H9 (cell line): Measurements from ENCODE around the gene SNRPD3. TPM values are rescaled to one million over a fixed set of nuclear protein-coding genes. Genes with fewer than 3 reads are reported as not detected.

Source experiments
- DNase-seq: peaks from one replicate; pipeline ENCODE4 v3.0.0-alpha.2; 2017
- H2AFZ ChIP-seq: one replicate; pipeline ENCODE4 v1.6.1; 2013; ENCODE audit warnings: mild to moderate bottlenecking, low read length, control low read depth, moderate library complexity
- H2AK5ac ChIP-seq: 2 replicates; pipeline ENCODE4 v1.6.1; 2013; ENCODE audit warnings: low read length, control low read depth, mixed read lengths; ENCODE audit not compliant: insufficient read length
- H2BK120ac ChIP-seq: one replicate; pipeline ENCODE4 v1.6.1; 2013; ENCODE audit warnings: low read depth, mild to moderate bottlenecking, low read length, control low read depth, inconsistent platforms; ENCODE audit not compliant: poor library complexity, severe bottlenecking
- H2BK12ac ChIP-seq: 2 replicates; pipeline ENCODE4 v1.6.1; 2013; ENCODE audit warnings: low read length, control low read depth, mixed read lengths, low read depth; ENCODE audit not compliant: insufficient read length
- H2BK15ac ChIP-seq: 2 replicates; pipeline ENCODE4 v1.6.1; 2013; ENCODE audit warnings: low read depth, low read length, control low read depth
- H2BK20ac ChIP-seq: one replicate; pipeline ENCODE4 v1.6.1; 2013; ENCODE audit warnings: low read depth, mild to moderate bottlenecking, low read length, control low read depth, inconsistent platforms; ENCODE audit not compliant: poor library complexity, severe bottlenecking
- H2BK5ac ChIP-seq: 2 replicates; pipeline ENCODE4 v1.6.1; 2013; ENCODE audit warnings: low read length, control low read depth, mixed read lengths; ENCODE audit not compliant: insufficient read length
- H3K14ac ChIP-seq: 2 replicates; pipeline ENCODE4 v1.6.1; 2013; ENCODE audit warnings: low read length, control low read depth; ENCODE audit not compliant: insufficient read depth
- H3K18ac ChIP-seq: 2 replicates; pipeline ENCODE4 v1.6.1; 2013; ENCODE audit warnings: low read depth, mild to moderate bottlenecking, mixed read lengths, low read length, control low read depth; ENCODE audit not compliant: insufficient read length
- H3K23ac ChIP-seq: 2 replicates; pipeline ENCODE4 v1.6.1; 2013; ENCODE audit warnings: low read length, control low read depth, mixed read lengths, low read depth; ENCODE audit not compliant: insufficient read length
- H3K23me2 ChIP-seq: 2 replicates; pipeline ENCODE4 v1.6.1; 2013; ENCODE audit warnings: low read depth, mild to moderate bottlenecking, mixed read lengths, low read length, control low read depth; ENCODE audit not compliant: insufficient read length, poor library complexity, severe bottlenecking
- H3K27ac ChIP-seq: 2 replicates; pipeline ENCODE4 v1.5.1; 2013; ENCODE audit warnings: low read length, control low read depth, mixed read lengths, low read depth; ENCODE audit not compliant: insufficient read length
- H3K27me3 ChIP-seq: 2 replicates; pipeline ENCODE4 v1.6.1; 2013; ENCODE audit warnings: low read length, control low read depth, inconsistent platforms; ENCODE audit not compliant: insufficient read depth
- H3K4ac ChIP-seq: 2 replicates; pipeline ENCODE4 v1.6.1; 2013; ENCODE audit warnings: low read depth, mild to moderate bottlenecking, control low read depth, inconsistent platforms, low read length, moderate library complexity
- H3K4me1 ChIP-seq: 2 replicates; pipeline ENCODE4 v1.6.1; 2013; ENCODE audit warnings: low read length, control low read depth, inconsistent platforms; ENCODE audit not compliant: insufficient read depth
- H3K4me2 ChIP-seq: 2 replicates; pipeline ENCODE4 v1.6.1; 2013; ENCODE audit warnings: low read length, control low read depth, mixed read lengths; ENCODE audit not compliant: insufficient read length, insufficient read depth
- H3K56ac ChIP-seq: 2 replicates; pipeline ENCODE4 v1.6.1; 2013; ENCODE audit warnings: low read depth, mild to moderate bottlenecking, mixed read lengths, low read length, control low read depth; ENCODE audit not compliant: insufficient read length
- H3K79me1 ChIP-seq: 2 replicates; pipeline ENCODE4 v1.6.1; 2013; ENCODE audit warnings: low read depth, mild to moderate bottlenecking, moderate library complexity, low read length, control low read depth, inconsistent platforms; ENCODE audit not compliant: insufficient read depth, poor library complexity, severe bottlenecking
- H3K79me2 ChIP-seq: 2 replicates; pipeline ENCODE4 v1.6.1; 2013; ENCODE audit warnings: low read length, control low read depth, inconsistent platforms; ENCODE audit not compliant: insufficient read depth
- H3K9ac ChIP-seq: 2 replicates; pipeline ENCODE4 v1.6.1; 2013; ENCODE audit warnings: low read length, control low read depth, mixed read lengths; ENCODE audit not compliant: insufficient read length; ENCODE audit errors: extremely low read depth
- H3K9me3 ChIP-seq: one replicate; pipeline ENCODE4 v1.6.1; 2013; ENCODE audit warnings: low read depth, low read length, inconsistent platforms; ENCODE audit not compliant: control insufficient read depth
- H3T11ph ChIP-seq: one replicate; pipeline ENCODE4 v1.6.1; 2013; ENCODE audit warnings: mild to moderate bottlenecking, low read length, control low read depth, inconsistent platforms
- H4K20me1 ChIP-seq: one replicate; pipeline ENCODE4 v1.6.1; 2013; ENCODE audit not compliant: control insufficient read depth, insufficient read length, insufficient read depth
- H4K5ac ChIP-seq: 2 replicates; pipeline ENCODE4 v1.6.1; 2013; ENCODE audit warnings: low read depth, mild to moderate bottlenecking, mixed read lengths, low read length, control low read depth; ENCODE audit not compliant: insufficient read length
- H4K8ac ChIP-seq: replicated peaks from 2 replicates; pipeline ENCODE4 v1.6.1; 2013; ENCODE audit warnings: low read length, control low read depth, mixed read lengths, low read depth; ENCODE audit not compliant: insufficient read length
- H4K91ac ChIP-seq: 2 replicates; pipeline ENCODE4 v1.6.1; 2013; ENCODE audit warnings: low read depth, mild to moderate bottlenecking, moderate library complexity, mixed read lengths, low read length, control low read depth; ENCODE audit not compliant: insufficient read length
- H3K27ac Mint-ChIP-seq, 3 experiments: 2 replicates in 2 of 3; 3 replicates in 1 of 3; pipeline ENCODE4 v1.8.0; 2020 to 2021; ENCODE audit warnings: mixed read lengths in 3 of 3, mild to moderate bottlenecking in 1 of 3, moderate library complexity in 1 of 3
- H3K27me3 Mint-ChIP-seq: 2 replicates; pipeline ENCODE4 v1.8.0; 2021; ENCODE audit warnings: low read depth, mild to moderate bottlenecking, moderate library complexity, mixed read lengths
- H3K36me3 Mint-ChIP-seq, 3 experiments: 2 replicates in 2 of 3; 3 replicates in 1 of 3; pipeline ENCODE4 v1.8.0; 2020 to 2021; ENCODE audit warnings: low read depth in 3 of 3, mixed read lengths in 3 of 3; ENCODE audit not compliant: insufficient read depth in 1 of 3
- H3K4me1 Mint-ChIP-seq, 2 experiments: 2 replicates each; pipeline ENCODE4 v1.8.0; 2020; ENCODE audit warnings: mixed read lengths in 2 of 2
- H3K4me3 Mint-ChIP-seq, 2 experiments: 2 replicates in 1 of 2; 3 replicates in 1 of 2; pipeline ENCODE4 v1.8.0; 2020 to 2021; ENCODE audit warnings: mild to moderate bottlenecking in 2 of 2, mixed read lengths in 2 of 2, moderate library complexity in 1 of 2
- H3K9me3 Mint-ChIP-seq, 2 experiments: 2 replicates in 1 of 2; 3 replicates in 1 of 2; pipeline ENCODE4 v1.8.0; 2020; ENCODE audit warnings: mild to moderate bottlenecking in 2 of 2, mixed read lengths in 2 of 2, moderate library complexity in 1 of 2
- CTCF ChIP-seq: fragments of 200-600 bp; sonication (generic); conservative IDR thresholded peaks from 3 replicates; pipeline ENCODE4 v1.8.0; 2021; ENCODE audit warnings: antibody characterized with exemption, mild to moderate bottlenecking
- WGBS: extraction: QIAGEN DNeasy Blood & Tissue Kit; methylation state at CpG from one replicate; pipeline ENCODE4 v1.1.7; 2013; ENCODE audit warnings: missing lambda C conversion rate, low lambda C conversion rate, mixed read lengths; ENCODE audit not compliant: insufficient read length; ENCODE audit errors: extremely low coverage; 5-methylcytosine and 5-hydroxymethylcytosine counted together
- total RNA-seq: library from RNA; stranded (reverse); gene quantifications from 2 replicates; pipeline ENCODE4 v1.2.1, GENCODE V29; 2021

Gene SNRPD3
- total RNA-seq, 1 experiment from 2014 or later, result 212 TPM

DNA sequence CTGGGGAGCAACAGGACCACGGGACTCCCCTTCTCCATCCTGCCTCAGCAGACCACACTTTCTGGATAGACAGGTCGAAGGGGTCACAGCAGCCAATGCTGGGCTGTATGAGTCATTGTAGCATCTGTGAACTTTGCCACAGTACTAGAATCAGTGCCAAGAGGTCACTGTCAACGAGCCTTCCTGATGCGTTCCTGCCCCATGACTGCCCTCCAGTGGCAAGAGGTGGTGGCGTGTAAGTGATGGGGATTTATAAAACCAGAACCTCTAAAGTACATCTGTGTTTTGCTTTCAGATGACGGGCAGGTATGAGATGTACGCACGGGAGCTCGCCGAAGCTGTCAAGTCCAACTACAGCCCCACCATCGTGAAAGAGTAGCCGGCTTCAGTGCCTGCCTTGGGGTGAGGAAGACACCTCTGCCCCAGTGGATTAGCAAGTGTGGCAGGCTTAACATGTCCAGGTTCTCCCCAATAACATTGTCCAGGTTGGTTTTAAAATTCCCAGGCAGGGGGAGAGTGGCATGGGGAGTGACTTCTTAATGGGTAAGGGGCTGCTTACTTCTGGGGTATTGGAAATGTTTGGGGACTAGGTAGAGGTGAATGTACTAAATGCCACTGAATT, 30.3 kb upstream of the SNRPD3 start:
- Histone ChIP-seq H2AFZ (no peak overlapping the region), H2BK120ac (no peak overlapping the region), H3K27ac (no peak overlapping the region), H3K23me2 (no peaks in the 10 kb centered on the region), H4K91ac (no peak overlapping the region), H3K9ac (no peak overlapping the region), H4K5ac (no peak overlapping the region), H3K56ac (no peak overlapping the region), H3K79me1 (no peaks in the 10 kb centered on the region), H3K18ac (no peak overlapping the region), H3T11ph (no peak overlapping the region), H3K79me2 (no peaks in the 10 kb centered on the region), H2BK15ac (no peak overlapping the region), H4K8ac (no peak overlapping the region), H3K9me3 (no peaks in the 10 kb centered on the region), H2AK5ac (no peak overlapping the region), H2BK5ac (no peak overlapping the region), H3K27me3 (no peaks in the 10 kb centered on the region), H4K20me1 (no peaks in the 10 kb centered on the region), H3K4ac (no peak overlapping the region), H2BK12ac (no peak overlapping the region), H3K4me2 (no peak overlapping the region), H3K14ac (no peak overlapping the region), H3K4me1 (no peaks in the 10 kb centered on the region; the same call in 1 of the 2 replicates), H2BK20ac (no peak overlapping the region), H3K23ac (no peak overlapping the region)
- H3K9me3 Mint-ChIP-seq, result no peaks in the 10 kb centered on the region
- no peak overlapping the region for H3K4me3 Mint-ChIP-seq
- H3K27me3 Mint-ChIP-seq, result no peaks in the 10 kb centered on the region
- H3K4me1 Mint-ChIP-seq, result peaks cover 13 to 18% of the 10 kb centered on the region in 2 experiments
- DNase-seq, result peak; percentile 85
- TF ChIP-seq CTCF, result peak; percentile 86
- H3K27ac Mint-ChIP-seq, result no peak overlapping the region
- H3K36me3 Mint-ChIP-seq, result no peaks in the 10 kb centered on the region
- no CpG with 5 or more reads among the region's 12 CpGs for WGBS
